ENCODE results near the gene CPPED1.

The CPPED1 gene

DNA sequence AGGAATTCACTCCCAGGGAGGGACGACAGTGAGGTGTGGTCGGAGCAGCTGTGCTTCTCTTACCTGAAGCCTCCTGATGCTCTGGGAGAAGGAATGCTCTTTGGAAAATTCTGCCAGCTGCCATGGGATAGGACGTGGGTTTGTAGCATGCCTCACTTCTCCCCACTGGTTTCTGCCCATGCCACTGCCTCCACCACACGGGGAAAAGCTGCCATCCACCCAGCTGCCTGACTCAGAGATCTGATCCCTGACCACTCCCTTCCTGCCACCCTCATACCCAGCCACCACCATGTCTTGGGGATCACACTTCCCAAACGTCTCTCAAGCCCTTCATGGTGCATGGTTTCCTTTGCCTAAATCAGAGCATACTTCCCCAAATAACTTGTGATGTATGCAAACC lies 80.0 kb downstream of the CPPED1 start:
- H3K4me3 ChIP-seq (replicated peaks; ENCODE audit: low read depth, low read length), result no peak overlapping the region
- DNase-seq (ENCODE audit: extremely low read depth, low read depth), result no peak
- TF ChIP-seq, protein P1, sequence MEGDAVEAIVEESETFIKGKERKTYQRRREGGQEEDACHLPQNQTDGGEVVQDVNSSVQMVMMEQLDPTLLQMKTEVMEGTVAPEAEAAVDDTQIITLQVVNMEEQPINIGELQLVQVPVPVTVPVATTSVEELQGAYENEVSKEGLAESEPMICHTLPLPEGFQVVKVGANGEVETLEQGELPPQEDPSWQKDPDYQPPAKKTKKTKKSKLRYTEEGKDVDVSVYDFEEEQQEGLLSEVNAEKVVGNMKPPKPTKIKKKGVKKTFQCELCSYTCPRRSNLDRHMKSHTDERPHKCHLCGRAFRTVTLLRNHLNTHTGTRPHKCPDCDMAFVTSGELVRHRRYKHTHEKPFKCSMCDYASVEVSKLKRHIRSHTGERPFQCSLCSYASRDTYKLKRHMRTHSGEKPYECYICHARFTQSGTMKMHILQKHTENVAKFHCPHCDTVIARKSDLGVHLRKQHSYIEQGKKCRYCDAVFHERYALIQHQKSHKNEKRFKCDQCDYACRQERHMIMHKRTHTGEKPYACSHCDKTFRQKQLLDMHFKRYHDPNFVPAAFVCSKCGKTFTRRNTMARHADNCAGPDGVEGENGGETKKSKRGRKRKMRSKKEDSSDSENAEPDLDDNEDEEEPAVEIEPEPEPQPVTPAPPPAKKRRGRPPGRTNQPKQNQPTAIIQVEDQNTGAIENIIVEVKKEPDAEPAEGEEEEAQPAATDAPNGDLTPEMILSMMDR (IDR thresholded peaks at IDR 0.05; ENCODE audit: low read depth, low read length, missing control alignments), result no peak

DNA sequence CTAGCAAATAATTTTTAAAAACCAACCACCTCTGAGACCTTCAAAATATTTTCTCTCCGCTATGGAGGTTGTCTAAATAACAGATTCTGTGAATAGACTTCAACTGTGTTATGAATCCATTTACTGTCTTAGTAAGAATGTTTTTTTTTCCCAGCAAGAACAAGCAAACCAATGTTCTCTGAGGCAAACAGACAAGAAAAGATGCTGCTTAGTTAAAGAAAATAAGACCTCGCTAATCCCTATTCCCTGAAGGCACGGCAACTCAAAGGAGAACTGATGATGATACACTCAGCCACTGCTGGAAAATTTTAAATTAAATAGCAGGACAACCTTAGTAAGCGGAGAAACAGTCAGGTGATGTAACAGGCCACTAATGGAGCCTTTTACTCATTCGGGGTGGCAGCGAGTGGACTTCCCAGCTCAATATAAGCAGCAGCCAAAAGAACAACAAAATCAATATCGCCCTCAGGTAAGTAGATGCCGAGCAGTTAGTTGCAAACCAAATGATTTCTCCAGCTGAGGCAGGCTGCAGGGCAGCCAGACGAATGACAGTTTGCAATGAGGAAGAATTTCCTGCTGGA lies 81.8 kb downstream of the CPPED1 start:
- DNase-seq (ENCODE audit: extremely low read depth, low read depth), result no peak
- no peak overlapping the region for H3K4me3 ChIP-seq (replicated peaks; ENCODE audit: low read depth, low read length)
- TF ChIP-seq, protein P1 (IDR thresholded peaks at IDR 0.05; ENCODE audit: low read depth, low read length, missing control alignments), result no peak

DNA sequence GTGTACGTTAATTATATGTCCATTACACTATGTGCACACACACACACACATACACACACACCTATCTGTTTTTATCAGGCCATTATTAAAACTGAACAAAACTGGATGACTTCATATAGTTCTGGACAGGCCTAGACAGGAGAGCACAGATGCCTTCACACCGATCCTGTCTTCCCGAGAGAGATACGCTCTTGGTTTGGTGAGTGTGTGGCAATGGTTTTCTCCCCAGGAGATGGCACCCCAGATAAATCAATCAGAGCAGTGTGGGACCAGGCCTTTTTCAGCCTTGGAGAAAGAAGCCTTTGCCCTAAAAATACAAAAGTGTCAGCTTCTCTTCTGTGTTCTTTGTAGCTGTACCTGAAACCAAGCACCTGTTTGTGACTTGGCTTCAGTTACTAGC lies 83.7 kb downstream of the CPPED1 start:
- TF ChIP-seq, protein P1 (IDR thresholded peaks at IDR 0.05; ENCODE audit: low read depth, low read length, missing control alignments), result no peak
- no peak overlapping the region for H3K4me3 ChIP-seq (replicated peaks; ENCODE audit: low read depth, low read length)
- DNase-seq (ENCODE audit: extremely low read depth, low read depth), result no peak

DNA sequence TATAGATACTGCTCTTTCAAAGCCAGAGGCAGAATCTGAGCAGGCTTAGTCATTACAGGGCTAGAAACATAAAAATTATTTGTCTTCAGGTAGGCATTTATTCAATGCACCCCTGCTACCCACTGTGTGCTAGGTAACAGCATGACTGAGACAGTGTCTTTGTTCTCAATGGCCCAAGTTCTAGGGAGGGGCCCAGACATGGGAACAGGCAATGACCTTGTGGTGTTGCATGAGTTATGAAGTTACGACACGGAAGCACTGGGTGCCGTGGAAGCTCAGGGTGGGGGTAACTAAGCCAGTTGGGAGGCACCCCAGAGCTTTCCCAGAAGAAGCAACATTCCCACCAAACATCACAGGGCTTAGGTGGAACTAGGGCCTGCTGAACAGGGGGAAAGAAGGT lies 87.0 kb downstream of the CPPED1 start:
- TF ChIP-seq, protein P1 (IDR thresholded peaks at IDR 0.05; ENCODE audit: low read depth, low read length, missing control alignments), result no peak
- H3K4me3 ChIP-seq (replicated peaks; ENCODE audit: low read depth, low read length), result no peak overlapping the region
- no peak for DNase-seq (ENCODE audit: extremely low read depth, low read depth)

DNA sequence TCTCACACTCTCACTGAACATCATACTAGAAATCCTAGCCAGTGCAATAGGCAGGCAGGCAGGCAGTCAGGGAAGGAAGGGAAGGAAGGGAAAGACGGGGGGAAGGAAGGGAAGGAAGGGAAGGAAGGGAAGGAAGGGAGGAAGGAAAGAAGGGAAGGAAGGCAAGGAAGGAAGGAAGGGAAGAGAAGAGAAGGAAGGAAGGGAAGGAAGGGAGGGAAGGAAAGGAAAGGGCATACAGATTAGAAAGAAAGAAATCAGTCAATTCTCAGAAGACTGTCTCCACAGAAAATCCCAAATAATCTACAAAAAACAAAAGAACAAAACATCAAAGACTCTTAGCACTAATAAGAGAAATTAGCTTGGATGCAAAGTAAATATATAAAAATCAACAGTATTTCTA lies 93.9 kb downstream of the CPPED1 start:
- TF ChIP-seq, protein P1 (IDR thresholded peaks at IDR 0.05; ENCODE audit: low read depth, low read length, missing control alignments), result no peak
- no peak for DNase-seq (ENCODE audit: extremely low read depth, low read depth)
- no peak overlapping the region for H3K4me3 ChIP-seq (replicated peaks; ENCODE audit: low read depth, low read length)

DNA sequence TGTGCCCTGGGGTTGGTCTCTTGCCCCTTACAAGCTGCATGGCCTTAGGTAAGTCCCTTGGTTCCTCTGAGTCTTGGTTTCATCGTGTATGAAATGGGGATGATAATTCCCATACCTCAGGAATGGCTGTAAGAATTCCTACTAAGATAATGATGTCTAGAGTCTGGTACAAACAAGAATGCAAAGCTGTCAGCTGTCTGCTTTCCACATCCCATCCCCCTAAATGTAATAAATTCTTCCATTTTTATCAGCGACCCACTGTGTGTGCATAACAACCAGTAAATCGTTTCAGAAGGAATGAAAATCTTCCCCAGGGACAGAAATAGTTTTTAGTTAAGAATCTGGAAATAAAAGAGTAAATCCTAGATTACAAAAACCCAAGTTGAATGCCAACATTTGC lies 95.4 kb downstream of the CPPED1 start:
- TF ChIP-seq, protein P1 (IDR thresholded peaks at IDR 0.05; ENCODE audit: low read depth, low read length, missing control alignments), result no peak
- DNase-seq (ENCODE audit: extremely low read depth, low read depth), result no peak
- no peak overlapping the region for H3K4me3 ChIP-seq (replicated peaks; ENCODE audit: low read depth, low read length)

DNA sequence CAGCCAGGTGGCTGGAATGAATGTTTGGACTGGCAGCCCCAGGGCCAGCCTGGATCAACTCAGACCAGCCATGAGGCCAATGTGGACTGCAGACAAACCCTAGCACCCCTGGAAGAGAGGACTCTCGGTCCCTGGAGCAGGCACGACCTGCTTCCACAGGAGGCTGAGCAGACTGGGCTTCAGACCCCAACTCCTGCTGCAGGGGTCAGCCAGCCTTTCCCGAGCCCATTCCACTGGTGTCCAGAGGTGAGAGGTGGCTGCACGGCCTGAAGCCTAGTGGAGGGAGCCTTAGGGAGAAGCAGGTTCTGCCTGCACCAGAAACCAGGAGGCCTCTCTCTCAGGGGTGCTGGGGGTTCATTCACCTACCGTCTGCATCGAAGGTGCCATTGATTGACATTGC lies 97.1 kb downstream of the CPPED1 start:
- no peak overlapping the region for H3K4me3 ChIP-seq (replicated peaks; ENCODE audit: low read depth, low read length)
- TF ChIP-seq, protein P1 (IDR thresholded peaks at IDR 0.05; ENCODE audit: low read depth, low read length, missing control alignments), result no peak
- DNase-seq (ENCODE audit: extremely low read depth, low read depth), result no peak
